ENCODE data around the gene MANBA.

Gene MANBA

GRCh38 chr4:102667001-102667400, 93.8 kb downstream of the MANBA start:
- no peak for DNase-seq

GRCh38 chr4:102665527-102665926, 95.2 kb downstream of the MANBA start:
- no peak for DNase-seq

- DNase-seq = peak; percentile 82
Observed at GRCh38 chr4:102663073-102663472, 97.7 kb downstream of the MANBA start.

DNA sequence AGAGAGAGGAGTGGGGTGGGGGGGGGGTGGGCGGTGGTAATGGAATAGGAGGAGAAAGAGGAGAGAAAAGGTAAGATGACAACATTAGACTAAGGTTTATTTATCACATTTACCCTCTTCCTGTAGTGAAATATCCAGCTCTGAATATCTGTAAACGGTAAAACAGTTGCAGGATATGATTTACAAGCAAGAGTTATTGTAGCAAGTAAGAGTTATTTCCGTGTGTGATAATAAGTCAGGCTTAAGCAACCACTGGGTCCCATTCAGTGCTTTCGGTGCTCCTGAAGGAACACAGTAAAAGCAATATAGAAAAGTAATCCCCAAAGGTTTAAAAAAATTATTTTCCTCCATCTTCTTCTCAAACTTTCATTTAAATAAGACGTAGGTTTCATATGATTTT, 103.6 kb downstream of the MANBA start:
- no peak for DNase-seq

GRCh38 chr4:102647117-102647516, 113.7 kb downstream of the MANBA start:
- DNase-seq = no peak

DNA sequence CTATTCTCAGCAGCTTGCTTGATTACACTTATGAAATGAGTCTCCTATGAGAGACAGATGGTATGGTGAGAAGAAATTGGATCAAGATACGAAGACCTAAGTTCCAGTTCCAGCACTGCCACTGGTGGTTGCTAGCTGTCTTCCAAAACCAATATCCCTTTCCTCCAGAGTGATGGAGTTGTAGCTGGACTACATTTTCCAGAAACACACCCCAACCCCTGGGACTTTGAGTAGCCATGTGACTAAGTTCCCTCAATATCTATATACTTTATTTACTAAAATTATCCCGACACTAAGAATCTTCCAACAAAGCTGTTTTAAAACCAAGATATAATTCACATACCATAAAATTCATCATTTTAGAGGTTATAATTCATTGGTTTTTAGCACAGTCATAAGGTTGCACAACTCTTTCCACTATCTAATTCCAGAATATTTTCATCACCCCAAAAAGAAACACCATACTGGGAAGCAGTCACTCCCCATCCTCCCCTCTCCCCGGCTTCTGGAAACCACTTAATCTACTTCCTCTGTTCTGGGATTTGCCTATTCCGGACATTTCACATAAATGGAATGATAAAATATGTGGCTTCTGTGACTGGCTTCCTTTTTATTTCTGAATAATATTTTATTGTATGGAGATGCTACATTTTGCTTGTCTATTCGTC, 118.0 kb downstream of the MANBA start:
- peak; percentile 88 for DNase-seq

GRCh38 chr4:102641793-102642192, 119.0 kb downstream of the MANBA start:
- DNase-seq = no peak

DNA sequence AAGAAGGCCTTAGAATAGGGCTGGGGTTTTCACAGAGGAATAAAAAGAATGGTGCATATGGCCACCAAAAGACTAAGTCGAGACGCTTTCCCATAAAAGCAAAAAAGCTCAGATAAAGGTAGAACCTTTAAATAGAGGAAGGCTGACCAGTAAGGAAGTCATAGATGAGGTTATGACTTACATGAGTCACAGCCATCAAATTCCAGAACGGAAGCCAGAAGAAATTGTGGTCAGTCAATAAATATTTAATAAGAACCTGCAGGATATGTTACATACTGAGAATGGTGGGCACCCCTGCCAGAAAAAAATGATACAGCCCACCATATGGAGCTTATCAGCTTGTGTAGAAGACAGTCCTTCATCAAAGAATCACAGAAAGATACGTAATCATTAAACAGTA, 120.1 kb downstream of the MANBA start:
- peak; percentile 64 for DNase-seq

- no peak for DNase-seq
Observed at GRCh38 chr4:102639598-102639997, 121.2 kb downstream of the MANBA start.

DNA sequence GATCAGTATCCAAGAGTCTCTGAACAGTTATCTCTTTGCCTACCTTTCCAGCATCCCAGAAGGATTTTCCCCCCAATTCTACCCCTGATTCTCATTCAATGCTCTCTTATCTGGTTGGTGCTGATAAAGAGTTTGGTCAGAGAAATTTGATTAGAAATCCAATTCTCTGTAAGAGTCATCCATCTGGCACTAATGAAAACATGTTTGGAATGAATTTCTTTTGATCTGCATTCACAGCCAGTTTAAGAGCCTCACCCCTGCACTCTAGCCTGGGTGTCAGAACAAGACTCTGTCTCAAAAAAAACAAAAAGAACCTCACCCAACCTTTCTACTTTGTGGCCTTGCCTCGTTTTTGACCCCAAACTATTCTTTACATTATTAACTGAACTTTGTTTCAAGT, 122.1 kb downstream of the MANBA start:
- DNase-seq = no peak

GRCh38 chr4:102637391-102637790, 123.4 kb downstream of the MANBA start:
- no peak for DNase-seq

DNA sequence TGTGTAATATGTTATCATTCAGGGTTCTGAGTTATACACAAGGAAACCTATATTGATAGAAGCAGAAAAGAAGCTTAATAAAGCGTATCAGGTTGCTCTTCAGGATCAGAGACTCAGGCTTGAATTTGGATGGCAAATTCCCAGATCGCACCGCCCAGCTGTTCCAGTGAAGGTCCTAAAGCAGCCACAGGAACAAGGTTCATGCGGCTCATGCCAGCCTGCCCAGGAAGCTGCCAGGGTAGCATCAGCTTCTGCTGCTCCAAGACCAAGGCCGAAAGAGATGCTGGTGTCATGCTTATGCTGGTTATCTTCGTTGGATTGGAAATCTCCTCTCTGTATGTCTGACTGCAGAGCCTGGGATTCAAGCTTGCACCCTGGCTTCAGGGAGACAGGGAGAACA, 127.7 kb downstream of the MANBA start:
- DNase-seq = no peak

GRCh38 chr4:102632241-102633065, 128.3 kb downstream of the MANBA start:
- peak; percentile 43 for DNase-seq

DNA sequence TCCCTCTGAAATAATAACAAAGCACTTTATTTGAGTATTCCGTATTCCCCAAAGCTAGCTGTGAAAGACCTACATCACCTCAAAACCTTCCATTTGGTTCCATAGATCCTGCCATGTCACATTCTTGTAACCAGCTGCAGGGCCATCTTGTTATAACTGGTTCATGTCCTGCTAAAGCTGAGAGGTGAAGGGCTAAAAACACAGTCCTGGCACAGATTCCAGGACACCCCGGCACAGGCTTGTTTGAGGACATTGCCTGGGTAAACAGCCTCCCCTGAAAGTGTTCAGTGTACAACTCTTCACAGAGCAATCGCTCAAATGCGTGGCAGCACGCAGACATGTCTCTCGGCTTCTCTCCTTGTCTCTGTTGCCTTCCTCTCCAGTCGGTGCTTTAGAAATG, 129.2 kb downstream of the MANBA start:
- DNase-seq = no peak

GRCh38 chr4:102629673-102630072, 131.1 kb downstream of the MANBA start:
- DNase-seq = no peak

DNA sequence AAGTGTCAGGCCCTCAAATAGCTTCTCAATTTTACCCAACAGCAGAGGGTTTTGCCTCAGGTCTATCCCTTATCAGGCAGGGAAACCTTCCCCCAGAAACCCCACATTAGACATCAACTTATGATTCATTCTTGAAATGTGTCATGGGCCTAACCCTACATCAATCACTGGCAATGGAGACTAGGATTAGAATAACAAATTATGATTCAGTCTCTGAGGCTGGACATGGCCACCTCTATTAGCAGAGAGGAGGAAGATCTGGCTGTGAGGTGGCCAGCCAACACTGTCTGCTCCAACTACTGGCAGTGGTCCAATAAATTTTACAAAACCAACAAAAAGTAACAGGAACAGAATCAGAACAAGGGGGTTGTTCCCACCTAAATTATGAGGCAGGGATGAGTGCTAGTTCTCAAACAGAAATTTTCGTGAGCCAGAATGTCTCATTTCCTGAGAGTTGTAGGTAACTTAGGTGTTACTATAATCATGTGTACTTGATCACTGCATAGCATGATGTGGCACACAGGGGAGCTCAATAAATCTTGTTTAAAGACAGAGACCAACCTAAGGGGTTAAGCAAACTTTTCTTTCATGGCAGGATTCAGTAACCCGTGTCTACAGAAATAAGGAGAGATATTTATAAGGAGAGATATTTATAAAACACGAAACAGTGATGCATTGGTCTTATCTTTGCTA, 132.8 kb downstream of the MANBA start:
- DNase-seq = peak; percentile 88

GRCh38 chr4:102625232-102625930, 135.4 kb downstream of the MANBA start:
- peak; percentile 33 for DNase-seq

DNA sequence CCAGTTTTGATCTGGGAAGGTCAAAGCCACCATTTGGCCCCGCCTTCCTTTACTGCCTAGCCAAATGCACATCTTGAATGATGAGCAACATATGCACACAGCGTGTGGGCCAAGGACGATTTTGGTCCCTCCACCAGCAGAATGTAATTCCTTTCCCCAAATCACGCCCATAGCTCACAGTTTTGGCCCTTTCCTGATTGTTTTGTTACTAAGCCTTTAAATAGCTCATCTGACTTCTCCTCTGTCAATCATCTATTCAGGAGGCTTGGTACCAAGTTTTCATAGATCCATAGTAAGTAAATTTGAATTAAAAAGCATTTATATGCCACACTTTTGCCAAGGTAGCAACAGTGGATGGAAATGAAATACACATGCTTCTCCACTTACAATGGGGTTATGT, 136.3 kb downstream of the MANBA start:
- peak; percentile 21 for DNase-seq

- peak; percentile 78 for DNase-seq
Observed at GRCh38 chr4:102623622-102624021, 137.1 kb downstream of the MANBA start.

DNA sequence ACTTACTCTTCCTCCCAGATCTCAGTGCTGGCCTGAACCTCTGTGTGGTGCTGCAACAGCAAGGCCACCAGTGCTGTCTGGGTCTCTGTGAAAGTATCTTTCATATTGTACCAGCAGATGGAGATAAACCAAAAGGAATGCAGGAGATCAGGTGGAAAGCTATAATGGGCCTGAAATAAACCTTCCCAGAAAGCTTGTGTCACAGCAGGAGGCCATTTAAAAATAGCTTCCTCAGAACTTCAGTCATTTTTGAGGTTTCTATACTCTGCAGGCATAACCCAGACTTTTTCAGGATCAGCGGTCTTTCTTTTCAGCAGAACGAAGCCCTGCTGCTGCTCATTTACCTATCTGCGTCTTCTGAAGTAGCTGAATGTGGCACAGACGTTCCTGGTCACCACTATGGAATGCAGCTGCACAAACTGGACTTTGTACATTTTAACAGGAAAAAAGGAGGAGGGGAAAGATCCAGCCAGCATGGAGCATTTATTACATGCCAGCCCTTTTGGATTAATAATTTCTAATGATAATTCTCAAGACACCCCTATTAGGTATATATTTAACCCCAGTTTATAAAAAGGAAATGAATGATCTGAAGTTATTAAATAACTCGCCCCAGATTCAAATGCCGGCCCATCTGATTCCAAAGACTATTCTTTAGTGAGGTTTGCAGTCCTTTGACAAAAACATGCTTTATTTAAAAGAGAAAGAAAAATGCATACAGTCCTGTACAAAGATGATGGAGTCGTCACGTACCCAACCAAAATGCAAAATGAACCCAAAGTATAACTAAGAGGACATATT, 139.9 kb downstream of the MANBA start:
- peak; percentile 89 for DNase-seq

DNA sequence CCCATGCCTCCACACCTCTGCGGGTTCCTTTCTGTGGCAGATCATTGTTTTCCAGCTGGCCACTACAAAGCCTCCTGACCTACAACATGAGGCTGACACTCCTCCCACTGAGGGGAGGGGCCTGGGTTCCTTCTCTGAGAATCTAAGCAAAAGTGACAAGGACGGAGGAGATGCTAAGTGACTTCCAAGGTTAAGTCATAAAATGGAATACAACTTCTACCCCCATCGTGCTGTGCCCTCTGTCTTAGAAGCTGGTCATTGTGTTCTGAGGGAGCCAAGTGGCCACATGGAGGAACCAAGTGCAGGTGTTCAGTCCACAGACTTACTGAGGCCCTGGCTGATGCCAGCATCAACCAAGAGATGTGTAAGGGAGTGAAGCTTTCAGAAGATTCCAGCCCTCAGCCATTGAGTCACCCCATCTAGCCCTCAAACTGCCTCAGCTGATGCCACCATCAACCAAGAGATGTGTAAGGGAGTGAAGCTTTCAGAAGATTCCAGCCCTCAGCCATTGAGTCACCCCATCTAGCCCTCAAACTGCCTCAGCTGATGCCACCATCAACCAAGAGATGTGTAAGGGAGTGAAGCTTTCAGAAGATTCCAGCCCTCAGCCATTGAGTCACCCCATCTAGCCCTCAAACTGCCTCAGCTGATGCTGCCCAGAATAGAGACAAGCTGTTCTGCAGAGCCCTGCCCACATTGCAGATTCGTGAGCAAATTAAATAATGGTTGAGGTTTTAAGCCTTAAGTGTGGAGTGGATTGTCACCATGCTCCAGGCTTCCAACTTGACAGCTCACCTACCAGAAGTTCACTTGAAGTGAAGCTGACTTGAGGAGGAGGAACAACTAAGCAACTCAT, 140.8 kb downstream of the MANBA start:
- DNase-seq = peak; percentile 65

Measured in fibroblast of skin of right biceps (primary cell).